GM10248 (cell line): ENCODE data around the gene PMEPA1.

Experiments used
- CTCF ChIA-PET: fragments of 300-600 bp; sonication (Branson Sonifier 250); formaldehyde crosslinking; extraction: SDS; loops from one replicate; lab custom pipeline; 2021; ENCODE audit warnings: antibody characterized with exemption; lab: Yijun Ruan, JAX
- POLR2A ChIA-PET: fragments of 350-650 bp; sonication (Branson Sonifier 250); formaldehyde crosslinking; extraction: SDS; loops from one replicate; lab custom pipeline; 2020; ENCODE audit warnings: antibody characterized with exemption; lab: Yijun Ruan, JAX
- DNase-seq: peaks from one replicate; pipeline ENCODE4 v3.0.0; 2012; ENCODE audit errors: extremely low spot score
- CTCF ChIP-seq: IDR thresholded peaks from 2 replicates; pipeline ENCODE4 v1.5.1; 2012; ENCODE audit warnings: mild to moderate bottlenecking, low read depth; ENCODE audit errors: extremely low read depth, missing control alignments, control extremely low read depth

PMEPA1 gene

GRCh38 chr20:57653910-57654309 lies 55.9 kb downstream of the PMEPA1 start:
- ChIA-PET CTCF (interaction anchor here (0.6 to 6.1 kb wide), 32 partner anchors 9 to 557 kb away, joined by 3 to 47 read pairs (median 3); partner anchors contain the start of gene ZBP1), POLR2A (no interaction called here)
- peak; percentile 21 for DNase-seq
- TF ChIP-seq CTCF = no peak

DNA sequence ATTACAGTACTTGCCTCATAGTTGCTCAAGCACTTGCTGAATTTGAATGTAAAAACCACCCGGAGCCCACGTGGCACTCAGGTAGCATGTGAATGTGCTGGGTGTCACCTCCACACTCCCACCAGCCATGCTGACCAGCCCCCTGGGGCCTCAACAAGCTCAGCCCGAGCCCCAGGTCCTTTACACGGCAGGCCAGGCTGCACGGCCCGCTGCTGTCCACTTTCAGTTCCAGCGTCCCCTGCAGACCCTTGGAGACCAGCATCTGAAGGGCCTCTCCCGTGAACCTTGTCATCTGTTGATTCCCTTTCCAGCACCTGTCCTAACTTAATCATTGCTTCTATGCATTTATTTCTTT lies 56.3 kb downstream of the PMEPA1 start:
- peak; percentile 17 for DNase-seq
- no peak for TF ChIP-seq CTCF
- ChIA-PET CTCF (interaction anchor here (0.6 to 6.1 kb wide), 30 partner anchors 8 to 557 kb away, joined by 3 to 47 read pairs (median 3); partner anchors contain the start of gene ZBP1), POLR2A (no interaction called here)

- DNase-seq = peak; percentile 24
- POLR2A ChIA-PET = no interaction called here
- TF ChIP-seq CTCF = no peak
- CTCF ChIA-PET = interaction anchor here (1.2 to 6.1 kb wide), 13 partner anchors 8 to 558 kb away, joined by 3 to 47 read pairs (median 5); no protein-coding TSS in a partner anchor
These were observed 56.9 kb downstream of the PMEPA1 start for GRCh38 chr20:57652606-57653545.

GRCh38 chr20:57651881-57652605 lies 57.8 kb downstream of the PMEPA1 start:
- POLR2A ChIA-PET = no interaction called here
- CTCF ChIA-PET = interaction anchor here (6.1 kb wide), 1 partner anchor 434 kb away, joined by 47 read pairs; no protein-coding TSS in a partner anchor
- no peak for TF ChIP-seq CTCF
- DNase-seq = peak; percentile 8

GRCh38 chr20:57650756-57651483 lies 58.9 kb downstream of the PMEPA1 start:
- CTCF ChIA-PET = interaction anchor here (1.5 to 6.1 kb wide), 2 partner anchors 19 to 435 kb away, joined by 3 to 47 read pairs; no protein-coding TSS in a partner anchor
- POLR2A ChIA-PET = no interaction called here

More at GRCh38 chr20:57650756-57651483, 58.9 kb downstream of the PMEPA1 start:
- peak; percentile 10 for DNase-seq
- no peak for TF ChIP-seq CTCF
